ENCODE results near the gene OVOL1. TPM values are rescaled to one million over a fixed set of nuclear protein-coding genes. Genes with fewer than 3 reads are reported as not detected.

OVOL1 gene
- total and polyA plus RNA-seq, 2 experiments from 2014 or later = 1.5 to 3.3 TPM

DNA sequence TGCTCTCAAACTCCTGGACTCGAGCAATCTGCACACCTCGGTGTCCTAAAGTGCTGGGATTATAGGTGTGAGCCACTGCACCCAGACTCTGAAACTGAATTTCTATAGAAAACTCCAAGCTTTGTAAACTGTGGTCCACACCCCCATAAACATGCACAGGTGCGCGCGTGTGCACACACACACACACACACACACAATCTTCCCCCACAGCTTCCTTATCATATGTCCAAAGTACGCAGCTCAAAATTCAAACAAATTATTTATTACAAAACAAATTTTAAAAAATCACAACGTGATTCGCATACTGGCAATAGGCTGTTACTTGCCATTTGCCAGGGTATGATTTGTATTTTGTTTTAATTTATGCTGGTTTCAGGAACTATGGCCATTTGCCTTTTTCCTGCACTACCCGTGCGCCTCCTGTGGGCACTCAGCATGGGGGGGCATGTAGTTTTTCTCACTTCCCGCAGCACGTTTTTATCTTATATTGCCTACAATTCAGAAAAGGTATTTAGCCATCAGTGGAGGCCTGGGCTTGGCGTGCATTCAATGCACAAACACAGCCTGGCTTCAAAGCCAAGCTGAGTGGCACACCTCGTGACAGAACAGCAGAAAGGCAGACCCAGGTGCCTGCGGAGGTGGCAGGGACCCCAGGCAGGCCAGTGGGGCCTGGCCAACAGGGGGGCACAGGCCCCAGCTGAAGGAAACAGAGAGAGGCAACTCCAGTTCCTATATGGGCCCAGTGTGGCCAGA is 36.1 kb downstream of the OVOL1 start (continued):
- TF ChIP-seq, protein P1, sequence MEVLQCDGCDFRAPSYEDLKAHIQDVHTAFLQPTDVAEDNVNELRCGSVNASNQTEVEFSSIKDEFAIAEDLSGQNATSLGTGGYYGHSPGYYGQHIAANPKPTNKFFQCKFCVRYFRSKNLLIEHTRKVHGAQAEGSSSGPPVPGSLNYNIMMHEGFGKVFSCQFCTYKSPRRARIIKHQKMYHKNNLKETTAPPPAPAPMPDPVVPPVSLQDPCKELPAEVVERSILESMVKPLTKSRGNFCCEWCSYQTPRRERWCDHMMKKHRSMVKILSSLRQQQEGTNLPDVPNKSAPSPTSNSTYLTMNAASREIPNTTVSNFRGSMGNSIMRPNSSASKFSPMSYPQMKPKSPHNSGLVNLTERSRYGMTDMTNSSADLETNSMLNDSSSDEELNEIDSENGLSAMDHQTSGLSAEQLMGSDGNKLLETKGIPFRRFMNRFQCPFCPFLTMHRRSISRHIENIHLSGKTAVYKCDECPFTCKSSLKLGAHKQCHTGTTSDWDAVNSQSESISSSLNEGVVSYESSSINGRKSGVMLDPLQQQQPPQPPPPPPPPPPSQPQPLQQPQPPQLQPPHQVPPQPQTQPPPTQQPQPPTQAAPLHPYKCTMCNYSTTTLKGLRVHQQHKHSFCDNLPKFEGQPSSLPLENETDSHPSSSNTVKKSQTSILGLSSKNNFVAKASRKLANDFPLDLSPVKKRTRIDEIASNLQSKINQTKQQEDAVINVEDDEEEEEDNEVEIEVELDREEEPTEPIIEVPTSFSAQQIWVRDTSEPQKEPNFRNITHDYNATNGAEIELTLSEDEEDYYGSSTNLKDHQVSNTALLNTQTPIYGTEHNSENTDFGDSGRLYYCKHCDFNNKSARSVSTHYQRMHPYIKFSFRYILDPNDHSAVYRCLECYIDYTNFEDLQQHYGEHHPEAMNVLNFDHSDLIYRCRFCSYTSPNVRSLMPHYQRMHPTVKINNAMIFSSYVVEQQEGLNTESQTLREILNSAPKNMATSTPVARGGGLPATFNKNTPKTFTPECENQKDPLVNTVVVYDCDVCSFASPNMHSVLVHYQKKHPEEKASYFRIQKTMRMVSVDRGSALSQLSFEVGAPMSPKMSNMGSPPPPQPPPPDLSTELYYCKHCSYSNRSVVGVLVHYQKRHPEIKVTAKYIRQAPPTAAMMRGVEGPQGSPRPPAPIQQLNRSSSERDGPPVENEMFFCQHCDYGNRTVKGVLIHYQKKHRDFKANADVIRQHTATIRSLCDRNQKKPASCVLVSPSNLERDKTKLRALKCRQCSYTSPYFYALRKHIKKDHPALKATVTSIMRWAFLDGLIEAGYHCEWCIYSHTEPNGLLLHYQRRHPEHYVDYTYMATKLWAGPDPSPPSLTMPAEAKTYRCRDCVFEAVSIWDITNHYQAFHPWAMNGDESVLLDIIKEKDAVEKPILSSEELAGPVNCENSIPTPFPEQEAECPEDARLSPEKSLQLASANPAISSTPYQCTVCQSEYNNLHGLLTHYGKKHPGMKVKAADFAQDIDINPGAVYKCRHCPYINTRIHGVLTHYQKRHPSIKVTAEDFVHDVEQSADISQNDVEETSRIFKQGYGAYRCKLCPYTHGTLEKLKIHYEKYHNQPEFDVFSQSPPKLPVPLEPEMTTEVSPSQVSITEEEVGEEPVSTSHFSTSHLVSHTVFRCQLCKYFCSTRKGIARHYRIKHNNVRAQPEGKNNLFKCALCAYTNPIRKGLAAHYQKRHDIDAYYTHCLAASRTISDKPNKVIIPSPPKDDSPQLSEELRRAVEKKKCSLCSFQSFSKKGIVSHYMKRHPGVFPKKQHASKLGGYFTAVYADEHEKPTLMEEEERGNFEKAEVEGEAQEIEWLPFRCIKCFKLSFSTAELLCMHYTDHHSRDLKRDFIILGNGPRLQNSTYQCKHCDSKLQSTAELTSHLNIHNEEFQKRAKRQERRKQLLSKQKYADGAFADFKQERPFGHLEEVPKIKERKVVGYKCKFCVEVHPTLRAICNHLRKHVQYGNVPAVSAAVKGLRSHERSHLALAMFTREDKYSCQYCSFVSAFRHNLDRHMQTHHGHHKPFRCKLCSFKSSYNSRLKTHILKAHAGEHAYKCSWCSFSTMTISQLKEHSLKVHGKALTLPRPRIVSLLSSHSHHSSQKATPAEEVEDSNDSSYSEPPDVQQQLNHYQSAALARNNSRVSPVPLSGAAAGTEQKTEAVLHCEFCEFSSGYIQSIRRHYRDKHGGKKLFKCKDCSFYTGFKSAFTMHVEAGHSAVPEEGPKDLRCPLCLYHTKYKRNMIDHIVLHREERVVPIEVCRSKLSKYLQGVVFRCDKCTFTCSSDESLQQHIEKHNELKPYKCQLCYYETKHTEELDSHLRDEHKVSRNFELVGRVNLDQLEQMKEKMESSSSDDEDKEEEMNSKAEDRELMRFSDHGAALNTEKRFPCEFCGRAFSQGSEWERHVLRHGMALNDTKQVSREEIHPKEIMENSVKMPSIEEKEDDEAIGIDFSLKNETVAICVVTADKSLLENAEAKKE (CRISPR knock-in tag; IDR thresholded peaks at IDR 0.05) = no peak
- no peak for TF ChIP-seq POLR2AphosphoS5 (IDR thresholded peaks at IDR 0.05; ENCODE audit: low read depth)
- no peak for TF ChIP-seq EZH2phosphoT487 (IDR thresholded peaks at IDR 0.05; ENCODE audit: unreplicated experiment)
- no peak for TF ChIP-seq NANOG (IDR thresholded peaks at IDR 0.05; ENCODE audit: borderline replicate concordance)
- no peak for TF ChIP-seq CREB1 (CRISPR knock-in tag; IDR thresholded peaks at IDR 0.05; ENCODE audit: low read depth)

DNA sequence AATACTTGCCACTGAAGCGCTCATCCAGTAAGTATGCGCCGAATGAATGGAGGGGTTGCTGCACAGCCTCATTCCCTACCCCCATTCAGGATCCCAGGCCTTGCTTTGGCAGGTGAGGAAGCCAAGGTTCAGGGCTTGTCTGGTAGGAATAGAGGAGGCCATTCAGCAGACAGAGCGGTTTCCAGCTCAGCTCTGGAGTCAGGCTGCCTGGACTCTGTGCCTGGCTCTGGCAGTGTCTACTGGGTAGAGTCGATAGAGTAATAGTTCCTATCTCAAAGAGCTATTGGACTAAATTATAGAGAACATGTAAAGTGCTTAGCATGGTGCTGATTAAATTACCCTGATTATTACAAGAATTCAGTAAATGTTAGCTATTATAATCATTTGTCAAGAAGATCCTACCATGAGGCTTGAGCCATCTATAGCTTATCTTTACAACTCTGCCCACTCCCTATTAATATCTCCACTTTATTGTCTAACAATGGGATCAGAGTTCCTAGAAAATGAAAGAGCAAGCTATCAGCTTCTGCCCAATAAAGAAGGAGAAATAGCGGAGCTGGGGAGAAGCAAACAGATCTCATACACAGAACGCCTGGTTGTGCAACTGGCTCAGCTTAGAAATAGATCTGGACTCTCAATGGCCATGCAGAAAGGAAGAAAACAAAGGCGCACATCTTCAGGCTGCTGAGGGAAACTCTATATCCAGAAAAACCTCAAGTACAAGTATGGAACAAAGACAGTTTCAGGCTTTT is 40.3 kb downstream of the OVOL1 start:
- Mint-ChIP-seq H3K36me3 (ENCODE audit: low read depth) (no peaks in the 10 kb centered on the region), H3K4me1 (peaks cover 6% of the 10 kb centered on the region; the same call in 2 of the 3 replicates), H3K27ac (no peak overlapping the region), H3K4me3 (no peak overlapping the region), H3K27me3 (ENCODE audit: insufficient read depth, low read depth, poor library complexity) (peaks cover 14% of the 10 kb centered on the region), H3K9me3 (no peaks in the 10 kb centered on the region)
- Histone ChIP-seq H3F3A (replicated peaks; ENCODE audit: low read depth) (0 out of 2 replicates have a peak, but pooled peaks cover 3% of the 10 kb centered on the region), H4K20me1 (replicated peaks; ENCODE audit: insufficient read depth) (no peaks in the 10 kb centered on the region; the same call in 1 of the 2 replicates), H3K36me3 (ENCODE audit: insufficient read depth) (no peaks in the 10 kb centered on the region), H3K9me2 (ENCODE audit: insufficient read depth) (peaks cover 4% of the 10 kb centered on the region; the same call in 1 of the 2 replicates), H3K27me3 (ENCODE audit: insufficient read depth) (peaks cover under 1% of the 10 kb centered on the region; the same call in 1 of the 2 replicates), H3K4me2 (no peak overlapping the region), H3K4me1 (ENCODE audit: insufficient read depth) (no peaks in the 10 kb centered on the region), H2AFZ (no peak overlapping the region), H3K27ac (ENCODE audit: low read depth) (no peak overlapping the region), H3K4me3 (no peak overlapping the region), H3K79me2 (replicated peaks; ENCODE audit: insufficient read depth) (no peaks in the 10 kb centered on the region)
- DNase-seq (ENCODE audit: low spot score) = no peak
- no peak for ATAC-seq
- TF ChIP-seq, protein P2, sequence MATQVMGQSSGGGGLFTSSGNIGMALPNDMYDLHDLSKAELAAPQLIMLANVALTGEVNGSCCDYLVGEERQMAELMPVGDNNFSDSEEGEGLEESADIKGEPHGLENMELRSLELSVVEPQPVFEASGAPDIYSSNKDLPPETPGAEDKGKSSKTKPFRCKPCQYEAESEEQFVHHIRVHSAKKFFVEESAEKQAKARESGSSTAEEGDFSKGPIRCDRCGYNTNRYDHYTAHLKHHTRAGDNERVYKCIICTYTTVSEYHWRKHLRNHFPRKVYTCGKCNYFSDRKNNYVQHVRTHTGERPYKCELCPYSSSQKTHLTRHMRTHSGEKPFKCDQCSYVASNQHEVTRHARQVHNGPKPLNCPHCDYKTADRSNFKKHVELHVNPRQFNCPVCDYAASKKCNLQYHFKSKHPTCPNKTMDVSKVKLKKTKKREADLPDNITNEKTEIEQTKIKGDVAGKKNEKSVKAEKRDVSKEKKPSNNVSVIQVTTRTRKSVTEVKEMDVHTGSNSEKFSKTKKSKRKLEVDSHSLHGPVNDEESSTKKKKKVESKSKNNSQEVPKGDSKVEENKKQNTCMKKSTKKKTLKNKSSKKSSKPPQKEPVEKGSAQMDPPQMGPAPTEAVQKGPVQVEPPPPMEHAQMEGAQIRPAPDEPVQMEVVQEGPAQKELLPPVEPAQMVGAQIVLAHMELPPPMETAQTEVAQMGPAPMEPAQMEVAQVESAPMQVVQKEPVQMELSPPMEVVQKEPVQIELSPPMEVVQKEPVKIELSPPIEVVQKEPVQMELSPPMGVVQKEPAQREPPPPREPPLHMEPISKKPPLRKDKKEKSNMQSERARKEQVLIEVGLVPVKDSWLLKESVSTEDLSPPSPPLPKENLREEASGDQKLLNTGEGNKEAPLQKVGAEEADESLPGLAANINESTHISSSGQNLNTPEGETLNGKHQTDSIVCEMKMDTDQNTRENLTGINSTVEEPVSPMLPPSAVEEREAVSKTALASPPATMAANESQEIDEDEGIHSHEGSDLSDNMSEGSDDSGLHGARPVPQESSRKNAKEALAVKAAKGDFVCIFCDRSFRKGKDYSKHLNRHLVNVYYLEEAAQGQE (IDR thresholded peaks at IDR 0.05; ENCODE audit: unreplicated experiment) = no peak
- TF ChIP-seq, protein P3, sequence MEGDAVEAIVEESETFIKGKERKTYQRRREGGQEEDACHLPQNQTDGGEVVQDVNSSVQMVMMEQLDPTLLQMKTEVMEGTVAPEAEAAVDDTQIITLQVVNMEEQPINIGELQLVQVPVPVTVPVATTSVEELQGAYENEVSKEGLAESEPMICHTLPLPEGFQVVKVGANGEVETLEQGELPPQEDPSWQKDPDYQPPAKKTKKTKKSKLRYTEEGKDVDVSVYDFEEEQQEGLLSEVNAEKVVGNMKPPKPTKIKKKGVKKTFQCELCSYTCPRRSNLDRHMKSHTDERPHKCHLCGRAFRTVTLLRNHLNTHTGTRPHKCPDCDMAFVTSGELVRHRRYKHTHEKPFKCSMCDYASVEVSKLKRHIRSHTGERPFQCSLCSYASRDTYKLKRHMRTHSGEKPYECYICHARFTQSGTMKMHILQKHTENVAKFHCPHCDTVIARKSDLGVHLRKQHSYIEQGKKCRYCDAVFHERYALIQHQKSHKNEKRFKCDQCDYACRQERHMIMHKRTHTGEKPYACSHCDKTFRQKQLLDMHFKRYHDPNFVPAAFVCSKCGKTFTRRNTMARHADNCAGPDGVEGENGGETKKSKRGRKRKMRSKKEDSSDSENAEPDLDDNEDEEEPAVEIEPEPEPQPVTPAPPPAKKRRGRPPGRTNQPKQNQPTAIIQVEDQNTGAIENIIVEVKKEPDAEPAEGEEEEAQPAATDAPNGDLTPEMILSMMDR (conservative IDR thresholded peaks at IDR 0.05; ENCODE audit: low read depth in 2 of 2) = no peak
- TF ChIP-seq ZNF114 (CRISPR knock-in tag; IDR thresholded peaks at IDR 0.05) (no peak), CREB1 (CRISPR knock-in tag; IDR thresholded peaks at IDR 0.05; ENCODE audit: low read depth) (no peak)

All from GM23338 (cell line).